HCT116 (cell line): ENCODE results near the gene CAV2. TPM values are rescaled to one million over a fixed set of nuclear protein-coding genes. Genes with fewer than 3 reads are reported as not detected.

ENCODE experiments used
- ATAC-seq: fragments of 200-7000 bp; cut with Tn5 transposase; 2 replicates; pipeline ENCODE4 v1.9.1; 2020; ENCODE audit warnings: mild to moderate bottlenecking, moderate library complexity
- BruUV-seq: library from RNA; stranded (reverse); fragments of 400-500 nt; replicated peaks from 2 replicates; lab custom pipeline; 2021; lab: Mats Ljungman, UMichigan
- CTCF ChIA-PET: fragments of 300-600 bp; sonication (Branson Sonifier 250); formaldehyde crosslinking; loops from one replicate; lab custom pipeline; 2021; ENCODE audit warnings: antibody characterized with exemption; lab: Charles Lee
- POLR2A ChIA-PET: fragments of 300-600, 350-600 bp; sonication (Branson Sonifier 250); formaldehyde crosslinking; loops from one replicate; lab custom pipeline; 2021; ENCODE audit warnings: antibody characterized with exemption; lab: Charles Lee
- RAD21 ChIA-PET, 2 experiments: fragments of 300-600 bp; sonication (Branson Sonifier 250); formaldehyde crosslinking; loops; one replicate each; lab custom pipeline; 2023; ENCODE audit warnings: low total read pairs in 2 of 2; ENCODE audit not compliant: uncharacterized antibody in 2 of 2, unreplicated experiment in 2 of 2, low non-redundant PET in 1 of 2; lab: Charles Lee
- DNase-seq: peaks from one replicate; pipeline ENCODE4 v3.0.0-alpha.2; 2010; ENCODE audit warnings: low read depth, low spot score
- H2AFZ ChIP-seq: fragments of 200-600 bp; shearing (Covaris generic), sonication (generic); 2 replicates; pipeline ENCODE4 v1.6.1; 2017; ENCODE audit warnings: low read depth, mixed run types, mixed read lengths, antibody characterized with exemption, low read length; ENCODE audit not compliant: poor library complexity, severe bottlenecking
- H3K27ac ChIP-seq: 2 replicates; pipeline ENCODE4 v1.5.1; 2012; ENCODE audit warnings: low read depth, low read length
- H3K27me3 ChIP-seq: fragments of 200-600 bp; sonication (generic); 2 replicates; pipeline ENCODE4 v1.6.1; 2016; ENCODE audit warnings: mixed run types, low read length, mixed read lengths; ENCODE audit not compliant: insufficient read depth
- H3K36me3 ChIP-seq, 2 experiments: fragments of 200-500 bp in 1 of 2; fragments of 200-600 bp in 1 of 2; sonication (Bioruptor generic) in 1 of 2; sonication (generic) in 1 of 2; 2 replicates each; pipeline versions ENCODE4 v1.5.1 to v1.6.1; 2014 to 2016; ENCODE audit warnings: low read length in 2 of 2, inconsistent platforms in 1 of 2, mixed read lengths in 1 of 2, mixed run types in 1 of 2; ENCODE audit not compliant: insufficient read depth in 2 of 2, control insufficient read depth in 1 of 2
- H3K4me1 ChIP-seq, 2 experiments: fragments of 200-600 bp in 1 of 2; sonication (generic) in 1 of 2; 2 replicates each; pipeline versions ENCODE4 v1.5.1 to v1.6.1; 2012 to 2017; ENCODE audit warnings: low read length in 2 of 2, inconsistent platforms in 1 of 2, mild to moderate bottlenecking in 1 of 2, mixed read lengths in 1 of 2, mixed run types in 1 of 2, moderate library complexity in 1 of 2; ENCODE audit not compliant: insufficient read depth in 2 of 2, control insufficient read depth in 1 of 2
- H3K4me2 ChIP-seq: fragments of 200-600 bp; sonication (generic); 2 replicates; pipeline ENCODE4 v1.6.1; 2017; ENCODE audit warnings: mixed run types, low read length, mixed read lengths
- H3K4me3 ChIP-seq, 2 experiments: fragments of 200-600 bp in 1 of 2; sonication (generic) in 1 of 2; replicated peaks in 1 of 2; 2 replicates each; pipeline ENCODE4 v1.5.1; 2011 to 2016; ENCODE audit warnings: low read length in 2 of 2, control low read depth in 1 of 2, low read depth in 1 of 2, mild to moderate bottlenecking in 1 of 2, mixed read lengths in 1 of 2, mixed run types in 1 of 2
- H3K79me2 ChIP-seq: fragments of 200-600 bp; sonication (generic); 2 replicates; pipeline ENCODE4 v1.6.1; 2017; ENCODE audit warnings: mild to moderate bottlenecking, mixed run types, low read length, moderate library complexity, mixed read lengths; ENCODE audit not compliant: insufficient read depth
- H3K9ac ChIP-seq: fragments of 200-600 bp; sonication (generic); 2 replicates; pipeline ENCODE4 v1.6.1; 2016; ENCODE audit warnings: low read length, mixed read lengths
- H3K9me2 ChIP-seq: fragments of 200-600 bp; sonication (generic), shearing (Covaris generic); 2 replicates; pipeline ENCODE4 v1.6.1; 2017; ENCODE audit warnings: mixed run types, mild to moderate bottlenecking, moderate library complexity; ENCODE audit not compliant: insufficient read depth
- H3K9me3 ChIP-seq, 2 experiments: fragments of 200-500 bp in 1 of 2; fragments of 200-600 bp in 1 of 2; sonication (Bioruptor generic) in 1 of 2; sonication (generic) in 1 of 2; 2 replicates each; pipeline ENCODE4 v1.6.1; 2014 to 2017; ENCODE audit warnings: low read length in 2 of 2, mixed read lengths in 2 of 2, inconsistent platforms in 1 of 2, low read depth in 1 of 2, mild to moderate bottlenecking in 1 of 2, mixed run types in 1 of 2, moderate library complexity in 1 of 2; ENCODE audit not compliant: control insufficient read depth in 1 of 2, insufficient read depth in 1 of 2
- H4K20me1 ChIP-seq: fragments of 200-600 bp; sonication (generic), shearing (Covaris generic); 2 replicates; pipeline ENCODE4 v1.6.1; 2017; ENCODE audit warnings: mixed run types, mild to moderate bottlenecking, moderate library complexity; ENCODE audit not compliant: insufficient read depth
- CEBPB ChIP-seq: IDR thresholded peaks from 2 replicates; pipeline ENCODE4 v1.6.1; 2012; ENCODE audit warnings: low read depth
- EZH2 ChIP-seq: fragments of 200-600 bp; sonication (generic); IDR thresholded peaks from 2 replicates; pipeline ENCODE4 v1.6.1; 2017; ENCODE audit warnings: antibody characterized with exemption, mixed run types
- EZH2phosphoT487 ChIP-seq: fragments of 200-600 bp; IDR thresholded peaks from 2 replicates; pipeline ENCODE4 v1.6.1; 2018; ENCODE audit warnings: antibody characterized with exemption, borderline replicate concordance
- FOSL1 ChIP-seq: IDR thresholded peaks from 2 replicates; pipeline ENCODE4 v1.6.1; 2012; ENCODE audit warnings: low read depth
- JUND ChIP-seq: IDR thresholded peaks from 2 replicates; pipeline ENCODE4 v1.6.1; 2012
- POLR2AphosphoS5 ChIP-seq: IDR thresholded peaks from 2 replicates; pipeline ENCODE4 v1.6.1; 2011; ENCODE audit warnings: mild to moderate bottlenecking, low read depth, low read length, moderate library complexity
- SP1 ChIP-seq: IDR thresholded peaks from 2 replicates; pipeline ENCODE4 v1.6.1; 2012; ENCODE audit warnings: low read depth
- YY1 ChIP-seq: IDR thresholded peaks from 2 replicates; pipeline ENCODE4 v1.6.1; 2011; ENCODE audit warnings: low read length, low read depth, moderate library complexity, mild to moderate bottlenecking; ENCODE audit not compliant: insufficient replicate concordance; ENCODE audit errors: extremely low read depth
- ZNF274 ChIP-seq: fragments of 200-500 bp; sonication (Bioruptor generic); IDR thresholded peaks from 2 replicates; pipeline ENCODE4 v1.6.1; 2014; ENCODE audit warnings: mild to moderate bottlenecking, low read depth, low read length, inconsistent platforms
- intact Hi-C: fragments of 100-400 bp; cut with micrococcal nuclease; formaldehyde crosslinking; loops from 2 replicates; pipeline ENCODE4 v1.10.0; 2022
- total RNA-seq: library from RNA; stranded (reverse); gene quantifications from one replicate; pipeline ENCODE4 v1.2.1, GENCODE V29; 2021; ENCODE audit not compliant: unreplicated experiment
- TF ChIP-seq, protein P1 (sequence below): IDR thresholded peaks from 2 replicates; pipeline ENCODE4 v1.6.1; 2012; ENCODE audit warnings: low read depth

CAV2 gene
- total RNA-seq, 1 experiment from 2014 or later: 157 TPM

DNA sequence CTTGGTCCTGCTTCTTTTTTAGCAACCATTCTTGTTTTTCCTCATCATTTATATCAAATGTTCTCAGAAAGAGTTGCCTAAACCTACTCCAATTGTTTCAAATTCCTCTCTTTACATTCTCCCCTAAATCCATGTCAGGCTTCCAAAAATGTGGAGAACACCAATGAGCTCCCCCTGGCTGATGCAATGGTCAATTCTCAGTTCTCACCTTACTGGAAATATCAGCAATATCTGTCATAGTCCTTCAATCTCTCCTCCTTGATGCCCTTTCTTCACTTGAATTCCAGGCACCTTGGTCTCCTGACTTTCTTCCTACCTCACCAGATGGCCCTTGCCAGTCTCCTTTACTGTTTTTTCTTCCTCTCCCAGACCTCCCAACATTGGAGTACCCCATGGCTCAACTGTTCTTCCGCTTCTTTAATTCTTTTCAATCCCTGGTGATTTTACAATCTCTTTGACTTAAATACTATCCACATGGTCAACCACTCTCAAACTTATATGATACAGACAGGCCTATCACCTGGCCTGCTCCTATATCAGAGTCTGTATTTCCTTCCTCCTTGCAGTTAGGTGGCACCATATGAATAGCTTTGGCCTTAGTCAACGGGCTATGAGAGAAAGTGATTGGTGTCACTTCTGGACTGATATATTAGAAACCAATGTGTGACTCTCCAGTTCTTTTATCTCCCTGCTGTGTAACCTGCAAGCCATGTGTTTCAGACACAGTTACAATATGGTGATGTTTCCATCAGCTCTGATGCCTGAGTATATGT is 47.4 kb upstream of the CAV2 start (continued):
- no peak for TF ChIP-seq EZH2phosphoT487
- TF ChIP-seq POLR2AphosphoS5: no peak
- TF ChIP-seq EZH2: no peak
- no peak; the same call in 1 of the 2 replicates for TF ChIP-seq SP1
- TF ChIP-seq ZNF274: no peak
- TF ChIP-seq, all 23 proteins: peak for 6

DNA sequence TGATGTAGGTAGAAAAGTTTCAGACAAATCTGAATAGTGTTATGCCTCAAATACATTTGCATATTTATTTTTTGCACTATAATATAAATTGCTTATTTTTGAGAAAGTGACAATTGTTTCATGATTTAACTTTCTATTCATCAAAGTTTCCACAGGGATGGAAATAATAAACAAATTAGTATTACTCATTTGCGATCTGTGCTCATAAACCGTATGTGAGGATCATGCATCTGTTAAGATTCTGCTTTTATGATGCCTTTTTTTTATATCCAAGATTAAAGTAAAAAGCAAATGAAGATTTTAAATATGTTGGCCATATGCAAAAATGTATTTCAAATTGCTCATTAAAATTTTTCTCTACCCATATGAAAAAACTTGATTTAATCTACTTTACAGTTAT is 45.2 kb upstream of the CAV2 start:
- no peak overlapping the region for H2AFZ ChIP-seq
- RAD21 ChIA-PET: no interaction called here
- H4K20me1 ChIP-seq: no peaks in the 10 kb centered on the region
- no peaks in the 10 kb centered on the region for H3K9me3 ChIP-seq
- POLR2A ChIA-PET: interaction anchor here (1.1 to 1.6 kb wide), 4 partner anchors 11 to 69 kb away, joined by 3 to 6 read pairs (median 4); no protein-coding TSS in a partner anchor
- H3K36me3 ChIP-seq: no peaks in the 10 kb centered on the region
- DNase-seq (no peak), ATAC-seq (no peak)
- peaks cover 25 to 78% of the 10 kb centered on the region in 2 experiments for H3K4me1 ChIP-seq
- BruUV-seq: no TSS peak
- H3K27ac ChIP-seq: peak overlapping the region; percentile 88; the same call in 1 of the 2 replicates
- no peak overlapping the region for H3K4me3 ChIP-seq
- CTCF ChIA-PET: no interaction called here
- H3K4me2 ChIP-seq: peak overlapping the region; percentile 54; the same call in 1 of the 2 replicates
- H3K27me3 ChIP-seq: no peaks in the 10 kb centered on the region
- no peaks in the 10 kb centered on the region for H3K9me2 ChIP-seq
- TF ChIP-seq YY1 (no peak), POLR2AphosphoS5 (no peak), ZNF274 (no peak)
- peak overlapping the region; percentile 50; the same call in 1 of the 2 replicates for H3K9ac ChIP-seq
- H3K79me2 ChIP-seq: peaks cover 17% of the 10 kb centered on the region
- intact Hi-C loops: no loop called here

DNA sequence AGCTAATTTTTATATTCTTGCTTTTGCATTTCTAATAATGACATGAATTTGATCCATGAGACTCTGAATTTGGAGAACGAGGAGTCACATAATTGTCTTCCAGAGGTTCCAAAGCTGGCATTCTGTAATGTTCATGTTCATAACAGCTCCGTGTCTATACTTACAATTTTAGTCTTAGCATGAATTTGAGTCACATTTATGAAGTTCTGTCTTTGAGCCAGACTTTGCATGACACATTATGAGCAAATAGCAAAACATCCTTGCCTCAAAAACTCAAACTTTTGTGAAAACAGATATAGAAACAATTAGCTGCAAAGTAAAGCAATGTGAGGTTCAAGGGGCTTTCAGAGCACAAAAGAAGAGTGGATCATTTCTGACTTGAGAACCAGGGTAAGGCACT is 44.5 kb upstream of the CAV2 start:
- Histone ChIP-seq H3K27me3 (no peaks in the 10 kb centered on the region), H3K9me3 (no peaks in the 10 kb centered on the region), H4K20me1 (no peaks in the 10 kb centered on the region), H3K36me3 (no peaks in the 10 kb centered on the region), H3K9me2 (no peaks in the 10 kb centered on the region), H3K4me1 (peaks cover 27 to 78% of the 10 kb centered on the region in 2 experiments), H3K79me2 (peaks cover 17% of the 10 kb centered on the region), H3K27ac (peak overlapping the region; percentile 88), H3K4me3 (no peak overlapping the region), H2AFZ (no peak overlapping the region), H3K9ac (peak overlapping the region; percentile 50), H3K4me2 (peak overlapping the region; percentile 54)
- intact Hi-C loops: no loop called here
- BruUV-seq: no TSS peak
- ChIA-PET CTCF (no interaction called here), POLR2A (interaction anchor here (1.3 to 1.6 kb wide), 2 partner anchors 10 to 12 kb away, joined by 4 to 5 read pairs; no protein-coding TSS in a partner anchor), RAD21 (no interaction called here)
- TF ChIP-seq, protein P1, sequence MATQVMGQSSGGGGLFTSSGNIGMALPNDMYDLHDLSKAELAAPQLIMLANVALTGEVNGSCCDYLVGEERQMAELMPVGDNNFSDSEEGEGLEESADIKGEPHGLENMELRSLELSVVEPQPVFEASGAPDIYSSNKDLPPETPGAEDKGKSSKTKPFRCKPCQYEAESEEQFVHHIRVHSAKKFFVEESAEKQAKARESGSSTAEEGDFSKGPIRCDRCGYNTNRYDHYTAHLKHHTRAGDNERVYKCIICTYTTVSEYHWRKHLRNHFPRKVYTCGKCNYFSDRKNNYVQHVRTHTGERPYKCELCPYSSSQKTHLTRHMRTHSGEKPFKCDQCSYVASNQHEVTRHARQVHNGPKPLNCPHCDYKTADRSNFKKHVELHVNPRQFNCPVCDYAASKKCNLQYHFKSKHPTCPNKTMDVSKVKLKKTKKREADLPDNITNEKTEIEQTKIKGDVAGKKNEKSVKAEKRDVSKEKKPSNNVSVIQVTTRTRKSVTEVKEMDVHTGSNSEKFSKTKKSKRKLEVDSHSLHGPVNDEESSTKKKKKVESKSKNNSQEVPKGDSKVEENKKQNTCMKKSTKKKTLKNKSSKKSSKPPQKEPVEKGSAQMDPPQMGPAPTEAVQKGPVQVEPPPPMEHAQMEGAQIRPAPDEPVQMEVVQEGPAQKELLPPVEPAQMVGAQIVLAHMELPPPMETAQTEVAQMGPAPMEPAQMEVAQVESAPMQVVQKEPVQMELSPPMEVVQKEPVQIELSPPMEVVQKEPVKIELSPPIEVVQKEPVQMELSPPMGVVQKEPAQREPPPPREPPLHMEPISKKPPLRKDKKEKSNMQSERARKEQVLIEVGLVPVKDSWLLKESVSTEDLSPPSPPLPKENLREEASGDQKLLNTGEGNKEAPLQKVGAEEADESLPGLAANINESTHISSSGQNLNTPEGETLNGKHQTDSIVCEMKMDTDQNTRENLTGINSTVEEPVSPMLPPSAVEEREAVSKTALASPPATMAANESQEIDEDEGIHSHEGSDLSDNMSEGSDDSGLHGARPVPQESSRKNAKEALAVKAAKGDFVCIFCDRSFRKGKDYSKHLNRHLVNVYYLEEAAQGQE: no peak
- TF ChIP-seq POLR2AphosphoS5: peak; percentile 25; the same call in 1 of the 2 replicates
- TF ChIP-seq SP1: peak; percentile 11; the same call in 1 of the 2 replicates
- TF ChIP-seq JUND: no peak
- TF ChIP-seq FOSL1: peak; percentile 52; the same call in 1 of the 2 replicates
- TF ChIP-seq CEBPB: no peak
- DNase-seq (no peak), ATAC-seq (no peak)
